Esophagus squamous epithelium (tissue), 5 donors: Measurements from ENCODE around the gene KCND2. TPM values are rescaled to one million over a fixed set of nuclear protein-coding genes. Genes with fewer than 3 reads are reported as not detected.
"Not testable (repeated sequence)": the region's sequence is repeated elsewhere in the genome, so short reads cannot be mapped to it uniquely, and the experiment has no call there.

Experiments used
- DNase-seq: peaks from one replicate; lab custom pipeline; 2025; lab: John Stamatoyannopoulos, UW
- H3K27ac ChIP-seq, 4 donors: fragments of 200-600 bp; sonication (generic); one replicate each; pipeline ENCODE4 v1.5.1; 2016 to 2019; ENCODE audit warnings: mild to moderate bottlenecking in 1 of 4
- H3K27me3 ChIP-seq, 4 donors: fragments of 200-600 bp; sonication (generic); 1 replicate in 3 of 4; 2 replicates in 1 of 4; pipeline versions ENCODE4 v1.5.1 to v1.6.0; 2017 to 2021; ENCODE audit warnings: antibody characterized with exemption in 1 of 4
- H3K36me3 ChIP-seq, 3 donors: fragments of 200-600 bp; sonication (generic); one replicate each; pipeline ENCODE4 v1.5.1; 2016 to 2019
- H3K4me1 ChIP-seq, 3 donors: fragments of 200-600 bp; sonication (generic); one replicate each; pipeline ENCODE4 v1.5.1; 2017 to 2019
- H3K4me3 ChIP-seq, 4 donors: fragments of 200-600 bp; sonication (generic); 1 replicate in 3 of 4; 2 replicates in 1 of 4; pipeline ENCODE4 v1.5.1; 2016 to 2019; ENCODE audit warnings: mild to moderate bottlenecking in 2 of 4, moderate library complexity in 1 of 4
- H3K9me3 ChIP-seq, 3 donors: fragments of 200-600 bp; sonication (generic); one replicate each; pipeline ENCODE4 v1.5.1; 2016 to 2019
- CTCF ChIP-seq, 6 experiments: fragments of 450-650 bp in 4 of 6; fragments of 200-600 bp in 2 of 6; sonication (generic) in 2 of 6; IDR thresholded peaks; one replicate each; pipeline ENCODE4 v1.5.1; 2016 to 2019; ENCODE audit warnings: antibody characterized with exemption in 6 of 6, mild to moderate bottlenecking in 4 of 6, moderate library complexity in 4 of 6
- POLR2A ChIP-seq, 4 donors: fragments of 450-650 bp; IDR thresholded peaks; one replicate each; pipeline ENCODE4 v1.6.1; 2017; ENCODE audit warnings: antibody characterized with exemption in 4 of 4, mild to moderate bottlenecking in 4 of 4, moderate library complexity in 3 of 4
- WGBS, 2 donors: methylation state at CpG; one replicate each; pipeline ENCODE4 v1.1.5; 2018; 5-methylcytosine and 5-hydroxymethylcytosine counted together
- intact Hi-C: fragments of 100-400 bp; cut with DNase I; formaldehyde crosslinking; loops from one replicate; pipeline ENCODE4 v1.15.0; 2022
- total RNA-seq, 4 donors: library from RNA; depleted of rRNA; stranded (reverse); fragments of >200 nt; gene quantifications; one replicate each; pipeline ENCODE4 v1.1.0, GENCODE V29; 2016
- donor health status: DM: yes; HTN: yes; CAD: no.

KCND2 gene
- total RNA-seq, 4 donors from 2014 or later = 0.09 to 0.19 TPM; not detected in 2

- WGBS, 2 donors = 82 to 89% methylated on average over 3 of the region's 3 CpGs
- no peak for TF ChIP-seq POLR2A (IDR thresholded peaks at IDR 0.05)
- no peak for TF ChIP-seq CTCF (IDR thresholded peaks at IDR 0.05)
- H3K27ac ChIP-seq = no peak overlapping the region
- no peak overlapping the region for H3K4me3 ChIP-seq
- H3K36me3 ChIP-seq = no peaks in the 10 kb centered on the region
- no peaks in the 10 kb centered on the region for H3K27me3 ChIP-seq
- no peak for DNase-seq
- no peaks in the 10 kb centered on the region for H3K9me3 ChIP-seq
- H3K4me1 ChIP-seq = no peaks in the 10 kb centered on the region
- intact Hi-C loops = no loop called here
These were observed 497.2 kb downstream of the KCND2 start for GRCh38 chr7:120770206-120770605.

GRCh38 chr7:120774481-120774880 lies 501.5 kb downstream of the KCND2 start:
- 59 to 60% methylated on average over 3 of the region's 3 CpGs for WGBS, 2 donors
- H3K27me3 ChIP-seq = no peaks in the 10 kb centered on the region
- no peaks in the 10 kb centered on the region for H3K9me3 ChIP-seq
- intact Hi-C loops = no loop called here
- H3K4me3 ChIP-seq = no peak overlapping the region
- no peaks in the 10 kb centered on the region for H3K36me3 ChIP-seq
- TF ChIP-seq CTCF (IDR thresholded peaks at IDR 0.05) = no peak
- no peak for TF ChIP-seq POLR2A (IDR thresholded peaks at IDR 0.05)
- DNase-seq = no peak
- no peak overlapping the region for H3K27ac ChIP-seq
- no peaks in the 10 kb centered on the region for H3K4me1 ChIP-seq

- DNase-seq = no peak
- intact Hi-C loops = no loop called here
- Histone ChIP-seq H3K4me3 (no peak overlapping the region), H3K36me3 (no peaks in the 10 kb centered on the region), H3K4me1 (no peaks in the 10 kb centered on the region), H3K27me3 (no peaks in the 10 kb centered on the region), H3K9me3 (no peaks in the 10 kb centered on the region), H3K27ac (no peak overlapping the region)
- no peak for TF ChIP-seq CTCF (IDR thresholded peaks at IDR 0.05)
- TF ChIP-seq POLR2A (IDR thresholded peaks at IDR 0.05) = no peak
These were observed 502.8 kb downstream of the KCND2 start for GRCh38 chr7:120775755-120776154.

GRCh38 chr7:120779078-120779477 lies 506.1 kb downstream of the KCND2 start:
- H3K27me3 ChIP-seq, intact Hi-C loops, H3K9me3 ChIP-seq, H3K27ac ChIP-seq, H3K36me3 ChIP-seq, H3K4me3 ChIP-seq, DNase-seq, H3K4me1 ChIP-seq: not testable (repeated sequence)
- 80 to 84% methylated on average over 8 of the region's 8 CpGs for WGBS, 2 donors

GRCh38 chr7:120780451-120780850 lies 507.5 kb downstream of the KCND2 start:
- intact Hi-C loops, H3K27me3 ChIP-seq, H3K4me3 ChIP-seq, DNase-seq, H3K27ac ChIP-seq, H3K36me3 ChIP-seq, H3K4me1 ChIP-seq, H3K9me3 ChIP-seq: not testable (repeated sequence)
- 76 to 79% methylated on average over 1 to 5 of the region's 7 CpGs for WGBS, 2 donors

GRCh38 chr7:120780938-120781337 lies 508.0 kb downstream of the KCND2 start:
- intact Hi-C loops = no loop called here
- TF ChIP-seq POLR2A (IDR thresholded peaks at IDR 0.05) (no peak), CTCF (IDR thresholded peaks at IDR 0.05) (no peak)
- H3K27ac ChIP-seq = no peak overlapping the region
- no peaks in the 10 kb centered on the region for H3K27me3 ChIP-seq
- DNase-seq = no peak
- H3K4me1 ChIP-seq = no peaks in the 10 kb centered on the region
- no peak overlapping the region for H3K4me3 ChIP-seq
- WGBS, 2 donors = 79 to 88% methylated on average over 6 of the region's 6 CpGs
- H3K9me3 ChIP-seq = no peaks in the 10 kb centered on the region
- no peaks in the 10 kb centered on the region for H3K36me3 ChIP-seq

GRCh38 chr7:120781924-120782323 lies 508.9 kb downstream of the KCND2 start:
- H3K4me1 ChIP-seq, H3K36me3 ChIP-seq, H3K4me3 ChIP-seq, H3K27me3 ChIP-seq, DNase-seq, intact Hi-C loops, H3K9me3 ChIP-seq, H3K27ac ChIP-seq: not testable (repeated sequence)
- WGBS, 2 donors = 87 to 90% methylated on average over 9 to 10 of the region's 10 CpGs
